IMR-90 (cell line): ENCODE measurements around the gene ANKRD33B. TPM values are rescaled to one million over a fixed set of nuclear protein-coding genes. Genes with fewer than 3 reads are reported as not detected.

Experiments
- ATAC-seq: fragments of 200-7000 bp; cut with Tn5 transposase; 2 replicates; pipeline ENCODE4 v1.9.1; 2020; ENCODE audit warnings: low read depth, mild to moderate bottlenecking, moderate library complexity
- BruUV-seq: library from RNA; stranded (reverse); fragments of 400-500 nt; replicated peaks from 2 replicates; lab custom pipeline; 2021; lab: Mats Ljungman, UMichigan
- CTCF ChIA-PET: fragments of 300-600 bp; formaldehyde crosslinking; extraction: SDS; loops from one replicate; lab custom pipeline; 2021; ENCODE audit warnings: antibody characterized with exemption; lab: Yijun Ruan, JAX
- POLR2A ChIA-PET: fragments of 300-600 bp; sonication (Branson Sonifier 250); formaldehyde crosslinking; loops from one replicate; lab custom pipeline; 2022; ENCODE audit warnings: antibody characterized with exemption; ENCODE audit not compliant: unreplicated experiment; lab: Charles Lee
- DNase-seq: peaks from one replicate; pipeline ENCODE4 v3.0.0; 2013
- H2AFZ ChIP-seq: replicated peaks from 2 replicates; pipeline ENCODE3; 2013; ENCODE audit warnings: low read length, mild to moderate bottlenecking; ENCODE audit not compliant: poor library complexity
- H2AK5ac ChIP-seq: 2 replicates; pipeline ENCODE4 v1.6.1; 2013; ENCODE audit warnings: low read depth, low read length, inconsistent platforms
- H2AK9ac ChIP-seq: replicated peaks from 2 replicates; pipeline ENCODE3; 2013; ENCODE audit warnings: mild to moderate bottlenecking, low read depth, low read length, moderate library complexity; ENCODE audit not compliant: poor library complexity
- H2BK120ac ChIP-seq: 2 replicates; pipeline ENCODE4 v1.6.1; 2013; ENCODE audit warnings: low read depth, low read length, inconsistent platforms
- H2BK15ac ChIP-seq: 3 replicates; pipeline ENCODE4 v1.6.1; 2013; ENCODE audit warnings: low read depth, low read length, inconsistent platforms
- H2BK20ac ChIP-seq: 2 replicates; pipeline ENCODE4 v1.6.1; 2013; ENCODE audit warnings: low read depth, mild to moderate bottlenecking, inconsistent platforms, low read length, moderate library complexity
- H2BK5ac ChIP-seq: 2 replicates; pipeline ENCODE4 v1.6.1; 2013; ENCODE audit warnings: mild to moderate bottlenecking, low read depth, low read length, inconsistent platforms; ENCODE audit not compliant: poor library complexity, severe bottlenecking
- H3K14ac ChIP-seq: replicated peaks from 2 replicates; pipeline ENCODE4 v1.6.1; 2013; ENCODE audit warnings: low read depth, low read length, inconsistent platforms
- H3K18ac ChIP-seq: 2 replicates; pipeline ENCODE4 v1.6.1; 2013; ENCODE audit warnings: low read depth, low read length, control low read depth
- H3K23ac ChIP-seq: 2 replicates; pipeline ENCODE4 v1.6.1; 2013; ENCODE audit warnings: low read depth, low read length, inconsistent platforms
- H3K27ac ChIP-seq: 2 replicates; pipeline ENCODE4 v1.5.1; 2013; ENCODE audit warnings: mild to moderate bottlenecking, control low read depth, low read length; ENCODE audit not compliant: insufficient read depth
- H3K27me3 ChIP-seq: 2 replicates; pipeline ENCODE4 v1.6.1; 2013; ENCODE audit warnings: low read length; ENCODE audit not compliant: control insufficient read depth, insufficient read depth
- H3K36me3 ChIP-seq: 2 replicates; pipeline ENCODE4 v1.6.1; 2013; ENCODE audit warnings: low read length, mixed read lengths; ENCODE audit not compliant: control insufficient read depth, insufficient read depth
- H3K4ac ChIP-seq: 2 replicates; pipeline ENCODE4 v1.6.1; 2013; ENCODE audit warnings: low read depth, low read length, inconsistent platforms
- H3K4me1 ChIP-seq: 2 replicates; pipeline ENCODE4 v1.6.1; 2013; ENCODE audit warnings: low read length, mixed read lengths; ENCODE audit not compliant: control insufficient read depth, insufficient read depth
- H3K4me2 ChIP-seq: 2 replicates; pipeline ENCODE4 v1.6.1; 2013; ENCODE audit warnings: low read depth, mild to moderate bottlenecking, control low read depth, low read length, moderate library complexity
- H3K4me3 ChIP-seq: 2 replicates; pipeline ENCODE4 v1.5.1; 2013; ENCODE audit warnings: low read depth, mild to moderate bottlenecking, control low read depth, low read length, moderate library complexity; ENCODE audit not compliant: insufficient read depth
- H3K56ac ChIP-seq: 2 replicates; pipeline ENCODE4 v1.6.1; 2013; ENCODE audit warnings: low read length, inconsistent platforms; ENCODE audit not compliant: insufficient read depth; ENCODE audit errors: extremely low read depth
- H3K79me1 ChIP-seq, 2 experiments: 2 replicates each; pipeline ENCODE4 v1.6.1; 2013; ENCODE audit warnings: low read length in 2 of 2, inconsistent platforms in 1 of 2, low read depth in 1 of 2
- H3K9ac ChIP-seq: 2 replicates; pipeline ENCODE4 v1.6.1; 2013; ENCODE audit warnings: low read depth, low read length, control low read depth
- H3K9me1 ChIP-seq: 2 replicates; pipeline ENCODE4 v1.6.1; 2013; ENCODE audit warnings: low read length, inconsistent platforms; ENCODE audit not compliant: insufficient read depth
- H3K9me3 ChIP-seq: 2 replicates; pipeline ENCODE4 v1.6.1; 2013; ENCODE audit warnings: low read length; ENCODE audit not compliant: control insufficient read depth, insufficient read depth
- H4K20me1 ChIP-seq: 2 replicates; pipeline ENCODE4 v1.6.1; 2013; ENCODE audit warnings: low read length, inconsistent platforms; ENCODE audit not compliant: insufficient read depth
- H4K5ac ChIP-seq: 2 replicates; pipeline ENCODE4 v1.6.1; 2013; ENCODE audit warnings: mild to moderate bottlenecking, low read depth, low read length, control low read depth
- H4K8ac ChIP-seq, 2 experiments: 2 replicates each; pipeline ENCODE4 v1.6.1; 2013; ENCODE audit warnings: low read depth in 2 of 2, low read length in 2 of 2, control low read depth in 1 of 2, inconsistent platforms in 1 of 2
- H4K91ac ChIP-seq: 2 replicates; pipeline ENCODE4 v1.6.1; 2013; ENCODE audit warnings: low read depth, low read length, inconsistent platforms; ENCODE audit not compliant: insufficient read depth
- BHLHE40 ChIP-seq: fragments of 150-350 bp; IDR thresholded peaks from 2 replicates; pipeline ENCODE4 v1.6.1; 2016; ENCODE audit warnings: mild to moderate bottlenecking, low read depth, low read length
- CEBPB ChIP-seq: IDR thresholded peaks from 2 replicates; pipeline ENCODE4 v1.6.1; 2012; ENCODE audit warnings: low read depth, low read length, improper control_type of control experiment
- CHD1 ChIP-seq: IDR thresholded peaks from 2 replicates; pipeline ENCODE4 v1.6.1; 2012; ENCODE audit warnings: low read depth, low read length, improper control_type of control experiment
- FOS ChIP-seq: fragments of 150-350 bp; IDR thresholded peaks from 2 replicates; pipeline ENCODE4 v1.6.1; 2016; ENCODE audit warnings: low read depth, low read length
- MAFK ChIP-seq: IDR thresholded peaks from 2 replicates; pipeline ENCODE4 v1.6.1; 2012; ENCODE audit warnings: low read depth, low read length, improper control_type of control experiment
- MAZ ChIP-seq: IDR thresholded peaks from 2 replicates; pipeline ENCODE4 v1.6.1; 2012; ENCODE audit warnings: low read depth, mild to moderate bottlenecking, low read length, improper control_type of control experiment, moderate library complexity, borderline replicate concordance
- MXI1 ChIP-seq: IDR thresholded peaks from 2 replicates; pipeline ENCODE4 v1.6.1; 2012; ENCODE audit warnings: low read depth, mild to moderate bottlenecking, low read length, moderate library complexity, borderline replicate concordance
- NFE2L2 ChIP-seq: fragments of 150-350 bp; IDR thresholded peaks from 2 replicates; pipeline ENCODE4 v1.6.1; 2016; ENCODE audit warnings: low read depth, mild to moderate bottlenecking, low read length
- POLR2A ChIP-seq: IDR thresholded peaks from 2 replicates; pipeline ENCODE4 v1.6.1; 2012; ENCODE audit warnings: mild to moderate bottlenecking, low read depth, low read length
- RAD21 ChIP-seq: IDR thresholded peaks from 2 replicates; pipeline ENCODE4 v1.6.1; 2012; ENCODE audit warnings: low read length, improper control_type of control experiment
- RCOR1 ChIP-seq: IDR thresholded peaks from 2 replicates; pipeline ENCODE4 v1.6.1; 2012; ENCODE audit warnings: mild to moderate bottlenecking, low read length, improper control_type of control experiment; ENCODE audit not compliant: insufficient replicate concordance
- RFX5 ChIP-seq: IDR thresholded peaks from 2 replicates; pipeline ENCODE4 v1.8.0; 2012; ENCODE audit warnings: low read depth, mild to moderate bottlenecking, low read length, moderate library complexity
- SMC3 ChIP-seq: fragments of 150-350 bp; IDR thresholded peaks from 2 replicates; pipeline ENCODE4 v1.6.1; 2016; ENCODE audit warnings: low read depth, mild to moderate bottlenecking, antibody characterized with exemption, low read length, moderate library complexity
- whole genome bisulfite sequencing, 2 experiments: methylation state at CpG; one replicate each; pipeline versions ENCODE4 v1.1.5 to v1.1.7; 2013; ENCODE audit warnings: missing lambda C conversion rate in 2 of 2; ENCODE audit not compliant: insufficient read length in 1 of 2; ENCODE audit errors: extremely low coverage in 2 of 2; 5-methylcytosine and 5-hydroxymethylcytosine counted together
- dilution Hi-C: fragments of 300-500 bp; cut with HindIII; formaldehyde crosslinking; loops from one replicate; pipeline ENCODE4 v1.14.3; 2018; ENCODE audit warnings: low sequenced_read_pairs; ENCODE audit not compliant: unreplicated experiment
- in situ Hi-C: fragments of 300-500 bp; cut with MboI; formaldehyde crosslinking; loops from 3 replicates; pipeline ENCODE4 v1.14.3; 2019; ENCODE audit warnings: low sequenced_read_pairs, inconsistent platforms, mixed read lengths
- intact Hi-C: fragments of 100-400 bp; cut with micrococcal nuclease; formaldehyde crosslinking; loops from 2 replicates; pipeline ENCODE4 v1.10.0; 2022
- polyA plus RNA-seq, 3 experiments: library from polyadenylated mRNA; depleted of rRNA; stranded (reverse); fragments of >200 nt; gene quantifications; 2 replicates each; pipeline ENCODE4 v1.2.3, GENCODE V29; 2012; ENCODE audit warnings: low replicate concordance in 1 of 3
- total RNA-seq: library from RNA; depleted of rRNA; stranded (reverse); fragments of >200 nt; gene quantifications from 2 replicates; pipeline ENCODE4 v1.2.3, GENCODE V29; 2012
- TF ChIP-seq, protein P1 (sequence below): conservative IDR thresholded peaks from 2 replicates; pipeline ENCODE4 v1.5.1; 2012; ENCODE audit warnings: mild to moderate bottlenecking, low read depth, low read length, improper control_type of control experiment
- TF ChIP-seq, protein P2 (sequence below): fragments of 150-350 bp; IDR thresholded peaks from 2 replicates; pipeline ENCODE4 v1.6.1; 2017; ENCODE audit warnings: mild to moderate bottlenecking, antibody characterized with exemption, low read length, low read depth
- TF ChIP-seq, protein P3 (sequence below): fragments of 150-350 bp; IDR thresholded peaks from 2 replicates; pipeline ENCODE4 v1.6.1; 2016; ENCODE audit warnings: low read depth, mild to moderate bottlenecking, low read length, moderate library complexity, borderline replicate concordance

ANKRD33B gene
- total and polyA plus RNA-seq, 2 of the 4 experiments (the other 2 are of a cell fraction): 2.5 to 3.3 TPM

DNA sequence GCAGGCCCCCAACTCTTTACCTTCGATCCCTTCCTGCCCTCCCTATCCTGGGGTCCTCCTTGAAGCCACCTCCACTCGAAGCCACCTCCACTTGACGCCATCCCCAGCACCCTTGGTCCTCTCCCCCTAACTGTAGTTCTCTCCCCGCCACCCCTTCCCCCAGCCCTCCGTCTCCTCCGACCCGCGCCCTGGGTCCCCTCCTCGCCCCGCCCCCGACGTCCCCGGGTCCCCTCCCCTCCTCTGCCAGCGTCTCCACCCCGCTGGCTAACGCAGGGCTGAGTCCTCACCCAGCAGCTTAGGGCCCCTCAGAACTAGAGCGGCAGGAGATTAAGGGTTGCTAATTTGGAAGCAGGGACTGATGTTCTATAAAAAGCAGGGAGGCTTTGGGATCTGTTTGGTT, 30.6 kb upstream of the ANKRD33B start:
- Histone ChIP-seq H3K36me3 (no peaks in the 10 kb centered on the region), H4K20me1 (no peaks in the 10 kb centered on the region), H2BK15ac (no peak overlapping the region; the same call in 2 of the 3 replicates), H2AK9ac (no peak overlapping the region), H3K9me3 (no peaks in the 10 kb centered on the region), H3K9me1 (peaks cover 4% of the 10 kb centered on the region), H3K27ac (no peak overlapping the region), H3K14ac (no peak overlapping the region; the same call in 1 of the 2 replicates), H3K4ac (0 out of 2 replicates have a peak overlapping the region, but pooled peaks have one; percentile 39), H4K91ac (no peak overlapping the region), H3K4me2 (no peak overlapping the region), H2AK5ac (no peak overlapping the region), H3K79me1 (no peaks in the 10 kb centered on the region), H2BK5ac (no peak overlapping the region), H3K23ac (no peak overlapping the region), H4K5ac (0 out of 2 replicates have a peak overlapping the region, but pooled peaks have one; percentile 19), H3K27me3 (no peaks in the 10 kb centered on the region), H2BK20ac (no peak overlapping the region), H3K4me3 (no peak overlapping the region), H2BK120ac (no peak overlapping the region), H3K18ac (no peak overlapping the region), H3K4me1 (peaks cover 12% of the 10 kb centered on the region), H3K56ac (no peak overlapping the region), H4K8ac (no peak overlapping the region; a peak in 1 of 4 replicates), H2AFZ (peak overlapping the region; percentile 8), H3K9ac (no peak overlapping the region)
- dilution Hi-C loops (no loop called here), intact Hi-C loops (no loop called here), in situ Hi-C loops (no loop called here)
- ChIA-PET POLR2A (no interaction called here), CTCF (interaction anchor here (0.6 kb wide), 1 partner anchor 86 kb away, joined by 3 read pairs; no protein-coding TSS in a partner anchor)
- peak; percentile 38; the same call in 1 of the 2 replicates for ATAC-seq
- TF ChIP-seq BHLHE40 (no peak), RFX5 (no peak), SMC3 (no peak), POLR2A (no peak), FOS (no peak), NFE2L2 (no peak), MAFK (no peak), CEBPB (no peak), MXI1 (no peak), CHD1 (no peak), RAD21 (no peak), RCOR1 (no peak), MAZ (no peak)
- TF ChIP-seq, protein P1, sequence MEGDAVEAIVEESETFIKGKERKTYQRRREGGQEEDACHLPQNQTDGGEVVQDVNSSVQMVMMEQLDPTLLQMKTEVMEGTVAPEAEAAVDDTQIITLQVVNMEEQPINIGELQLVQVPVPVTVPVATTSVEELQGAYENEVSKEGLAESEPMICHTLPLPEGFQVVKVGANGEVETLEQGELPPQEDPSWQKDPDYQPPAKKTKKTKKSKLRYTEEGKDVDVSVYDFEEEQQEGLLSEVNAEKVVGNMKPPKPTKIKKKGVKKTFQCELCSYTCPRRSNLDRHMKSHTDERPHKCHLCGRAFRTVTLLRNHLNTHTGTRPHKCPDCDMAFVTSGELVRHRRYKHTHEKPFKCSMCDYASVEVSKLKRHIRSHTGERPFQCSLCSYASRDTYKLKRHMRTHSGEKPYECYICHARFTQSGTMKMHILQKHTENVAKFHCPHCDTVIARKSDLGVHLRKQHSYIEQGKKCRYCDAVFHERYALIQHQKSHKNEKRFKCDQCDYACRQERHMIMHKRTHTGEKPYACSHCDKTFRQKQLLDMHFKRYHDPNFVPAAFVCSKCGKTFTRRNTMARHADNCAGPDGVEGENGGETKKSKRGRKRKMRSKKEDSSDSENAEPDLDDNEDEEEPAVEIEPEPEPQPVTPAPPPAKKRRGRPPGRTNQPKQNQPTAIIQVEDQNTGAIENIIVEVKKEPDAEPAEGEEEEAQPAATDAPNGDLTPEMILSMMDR: no peak
- TF ChIP-seq, protein P2, sequence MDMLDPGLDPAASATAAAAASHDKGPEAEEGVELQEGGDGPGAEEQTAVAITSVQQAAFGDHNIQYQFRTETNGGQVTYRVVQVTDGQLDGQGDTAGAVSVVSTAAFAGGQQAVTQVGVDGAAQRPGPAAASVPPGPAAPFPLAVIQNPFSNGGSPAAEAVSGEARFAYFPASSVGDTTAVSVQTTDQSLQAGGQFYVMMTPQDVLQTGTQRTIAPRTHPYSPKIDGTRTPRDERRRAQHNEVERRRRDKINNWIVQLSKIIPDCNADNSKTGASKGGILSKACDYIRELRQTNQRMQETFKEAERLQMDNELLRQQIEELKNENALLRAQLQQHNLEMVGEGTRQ: no peak
- TF ChIP-seq, protein P3, sequence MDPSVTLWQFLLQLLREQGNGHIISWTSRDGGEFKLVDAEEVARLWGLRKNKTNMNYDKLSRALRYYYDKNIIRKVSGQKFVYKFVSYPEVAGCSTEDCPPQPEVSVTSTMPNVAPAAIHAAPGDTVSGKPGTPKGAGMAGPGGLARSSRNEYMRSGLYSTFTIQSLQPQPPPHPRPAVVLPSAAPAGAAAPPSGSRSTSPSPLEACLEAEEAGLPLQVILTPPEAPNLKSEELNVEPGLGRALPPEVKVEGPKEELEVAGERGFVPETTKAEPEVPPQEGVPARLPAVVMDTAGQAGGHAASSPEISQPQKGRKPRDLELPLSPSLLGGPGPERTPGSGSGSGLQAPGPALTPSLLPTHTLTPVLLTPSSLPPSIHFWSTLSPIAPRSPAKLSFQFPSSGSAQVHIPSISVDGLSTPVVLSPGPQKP: no peak
- no peak for DNase-seq
- WGBS, 2 experiments: 23% methylated on average over 3 of the region's 17 CpGs; no CpG with 5 or more reads in 1 of the 2 experiments
- no TSS peak for BruUV-seq
